HG02970 (cell line): ENCODE measurements around the gene DPYSL4.

Source experiments
- ATAC-seq: cut with Tn5 transposase; IDR thresholded peaks from one replicate; pipeline ENCODE4 v1.9.1; 2021; ENCODE audit warnings: mild to moderate bottlenecking, moderate library complexity, moderate number of reproducible peaks; ENCODE audit not compliant: unreplicated experiment, low FRiP score

DPYSL4 gene

DNA sequence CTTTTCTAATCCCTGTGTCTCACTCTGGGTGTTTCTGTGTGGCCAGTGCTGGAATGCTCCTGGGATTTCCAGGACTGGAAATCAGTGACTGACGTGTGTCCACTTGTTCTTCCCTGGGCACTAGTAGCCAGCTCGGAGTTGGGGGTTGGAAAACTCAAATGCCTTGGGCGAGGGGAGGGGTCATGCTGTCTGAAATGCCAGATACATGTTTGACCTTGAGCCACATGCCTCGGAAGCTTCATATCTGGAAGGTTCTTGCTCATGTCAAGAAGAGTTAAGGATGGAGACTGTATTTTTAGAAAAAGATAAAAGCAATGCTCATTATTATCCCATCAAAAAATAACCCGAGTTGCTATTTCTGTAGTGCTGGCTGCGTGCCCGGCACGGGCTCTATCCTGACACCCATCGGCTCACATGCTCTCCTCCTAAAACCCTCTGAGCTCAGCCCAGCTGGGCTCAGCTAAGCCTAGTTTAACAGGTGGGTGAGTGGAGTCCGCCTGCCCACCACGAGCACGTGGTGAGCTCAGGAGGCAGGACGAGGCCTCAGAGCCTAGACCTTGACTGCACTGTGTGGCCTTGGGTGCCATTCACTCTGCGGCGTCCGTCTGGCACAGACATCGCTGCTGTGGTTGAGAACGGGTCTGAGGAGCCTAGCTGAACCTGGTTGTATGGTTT, 6.4 kb downstream of the DPYSL4 start:
- ATAC-seq = no peak

DNA sequence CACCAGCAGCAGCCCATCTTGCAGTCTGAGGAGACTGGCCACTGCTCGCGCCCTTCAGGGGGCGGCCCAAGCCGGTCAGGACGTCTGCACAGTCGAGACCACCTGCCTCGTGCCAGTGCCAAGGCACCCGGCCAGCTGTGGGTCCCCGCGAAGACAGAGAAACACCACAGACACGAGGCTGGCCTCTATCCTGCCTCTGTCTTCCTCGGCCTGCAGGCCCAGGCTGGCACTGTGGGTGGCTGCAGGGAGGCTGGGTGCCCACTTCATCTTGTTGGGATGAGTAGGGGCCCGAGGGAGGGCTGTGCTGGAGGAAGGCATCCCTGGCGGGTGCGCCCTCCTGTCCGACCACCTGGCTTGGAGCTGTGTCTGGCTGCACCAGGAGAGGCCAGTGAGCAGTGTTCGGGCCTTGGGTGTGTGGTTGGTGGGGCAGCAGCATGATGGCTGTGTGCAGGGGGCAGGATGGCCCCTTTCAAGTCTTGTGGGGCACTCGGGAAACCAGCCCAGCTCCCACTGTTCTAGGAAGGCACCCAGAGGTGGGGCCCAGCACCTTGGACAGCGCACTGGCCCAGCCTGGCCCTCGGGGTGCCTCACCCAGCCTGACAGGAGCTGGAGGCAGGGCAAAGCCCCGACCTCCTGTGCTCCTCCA, 7.3 kb downstream of the DPYSL4 start:
- ATAC-seq = no peak

DNA sequence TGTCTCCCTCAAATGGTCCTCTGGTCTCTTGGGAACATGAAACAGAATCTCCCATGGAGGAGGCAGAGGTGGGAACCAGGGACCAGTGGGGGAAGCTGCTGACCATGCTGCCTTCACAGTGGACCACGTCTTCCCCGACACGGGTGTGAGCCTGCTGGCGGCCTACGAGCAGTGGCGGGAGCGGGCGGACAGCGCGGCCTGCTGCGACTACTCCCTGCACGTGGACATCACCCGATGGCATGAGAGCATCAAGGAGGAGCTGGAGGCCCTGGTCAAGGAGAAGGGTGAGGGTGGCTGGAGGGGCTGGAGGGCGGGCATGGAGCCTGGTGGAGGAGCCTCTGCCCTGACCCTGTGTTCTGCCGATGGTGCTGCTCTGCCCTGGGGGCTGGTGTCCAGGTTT, 8.0 kb downstream of the DPYSL4 start:
- no peak for ATAC-seq

DNA sequence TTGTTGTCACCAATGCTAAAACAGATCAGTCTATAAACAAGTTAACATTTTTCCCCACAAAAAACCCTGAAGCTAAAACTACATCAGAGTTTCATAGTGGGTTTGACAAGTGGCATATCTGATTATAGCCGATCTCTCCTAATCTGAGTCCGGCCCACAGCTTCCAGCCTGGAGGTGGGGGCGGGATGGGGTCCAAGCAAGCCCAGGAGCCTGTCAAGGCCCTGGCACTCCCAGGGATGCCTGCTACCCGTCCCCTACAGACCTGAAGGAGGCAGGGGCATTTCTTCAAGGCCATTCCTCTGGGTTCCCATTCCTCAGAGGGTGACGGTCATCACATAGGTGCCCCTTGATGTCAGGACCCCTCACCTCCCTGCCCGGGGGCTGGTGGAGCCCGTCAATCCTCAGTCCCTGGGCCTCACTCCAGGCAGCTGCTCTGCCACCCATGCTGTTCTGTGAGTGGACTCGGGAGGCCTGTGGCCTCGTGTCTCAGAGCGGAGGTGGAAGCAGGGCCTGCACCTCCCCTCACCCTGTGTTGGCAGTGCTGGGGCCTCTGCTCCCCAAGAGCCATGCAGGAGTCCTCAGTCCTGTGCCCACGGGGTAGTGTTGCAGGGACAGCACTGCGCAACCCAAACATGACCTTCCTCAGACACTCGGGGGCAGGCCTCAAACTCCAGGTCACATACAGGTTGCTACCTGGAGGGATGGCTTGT, 8.8 kb downstream of the DPYSL4 start:
- ATAC-seq = no peak

DNA sequence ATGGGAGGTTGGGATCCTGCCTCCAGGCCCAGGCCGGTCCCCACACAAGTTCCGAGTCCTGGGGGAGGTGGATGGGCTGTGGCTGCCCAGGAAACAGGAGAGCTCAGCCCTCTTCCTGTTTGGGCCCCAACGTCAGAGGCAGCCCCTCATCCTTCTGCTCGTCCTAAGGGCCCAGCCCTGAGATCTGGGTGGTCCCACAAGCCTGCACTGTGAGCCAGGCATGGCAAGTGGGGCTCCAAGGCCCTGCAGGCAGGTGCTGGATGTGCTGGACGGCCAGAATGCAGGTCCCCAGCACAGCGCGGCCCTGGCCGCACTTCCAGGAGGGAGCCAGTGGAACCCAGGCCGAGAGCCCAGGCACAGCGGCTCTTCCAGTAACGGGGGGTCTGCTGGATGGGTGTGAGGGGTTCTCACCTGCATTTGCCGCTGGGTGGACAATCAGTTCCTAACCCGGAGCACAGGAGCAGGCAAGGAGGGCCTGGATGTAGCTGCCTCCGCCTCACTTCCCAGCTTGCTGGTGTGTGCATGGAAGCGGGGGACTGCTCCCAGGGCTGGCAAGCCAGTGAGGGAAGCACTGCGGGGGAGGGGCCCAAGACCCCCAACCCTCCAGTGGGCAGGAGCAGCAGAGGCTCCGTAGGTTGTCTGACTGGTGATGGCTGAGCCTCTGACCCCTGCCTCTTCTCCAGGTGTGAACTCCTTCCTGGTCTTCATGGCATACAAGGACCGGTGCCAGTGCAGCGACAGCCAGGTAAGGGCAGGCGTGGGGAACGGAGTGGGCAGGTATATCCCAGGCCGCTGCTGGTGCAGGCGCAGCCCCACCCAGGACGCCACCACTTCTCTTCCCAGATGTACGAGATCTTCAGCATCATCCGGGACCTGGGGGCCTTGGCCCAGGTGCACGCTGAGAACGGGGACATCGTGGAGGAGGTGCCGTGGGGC, 9.7 kb downstream of the DPYSL4 start:
- ATAC-seq = no peak

DNA sequence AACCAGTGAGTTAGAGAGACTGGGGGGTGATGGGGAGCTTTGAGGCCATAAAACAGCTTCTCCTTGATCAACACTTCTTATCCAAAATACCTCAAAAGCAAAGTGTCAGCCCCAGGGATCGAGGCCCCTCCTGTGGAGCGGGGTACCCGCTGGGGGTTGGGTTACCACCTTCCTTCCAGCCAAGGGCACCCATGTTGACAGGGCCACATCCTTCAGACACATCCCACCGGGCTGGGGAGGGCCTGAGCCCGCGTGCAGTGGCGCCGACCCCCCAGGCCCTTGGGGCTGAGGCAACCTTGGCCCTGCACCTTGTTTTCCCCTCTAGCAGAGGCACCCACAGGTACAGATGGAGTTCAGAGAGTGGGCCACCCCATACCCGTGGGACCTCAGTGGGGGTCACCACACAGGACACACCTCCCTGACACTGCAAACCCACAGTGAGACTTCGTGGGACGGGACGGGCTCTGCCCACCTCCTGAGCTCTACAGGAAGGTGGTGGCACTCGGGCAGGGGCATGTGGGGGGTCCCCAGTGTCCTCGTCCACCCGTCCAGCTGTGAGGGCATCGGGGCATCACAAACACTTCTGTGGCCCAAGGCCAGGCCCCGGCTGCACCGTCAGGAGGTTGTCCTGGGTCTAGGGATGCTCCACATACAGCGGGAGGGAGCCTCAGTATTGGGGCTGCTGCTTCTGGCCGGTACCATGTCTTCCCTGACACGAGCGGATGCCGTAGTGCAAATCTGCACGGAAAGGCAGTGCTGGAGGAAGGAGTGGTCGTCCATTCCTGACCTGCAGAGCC, 10.7 kb downstream of the DPYSL4 start:
- ATAC-seq = no peak

DNA sequence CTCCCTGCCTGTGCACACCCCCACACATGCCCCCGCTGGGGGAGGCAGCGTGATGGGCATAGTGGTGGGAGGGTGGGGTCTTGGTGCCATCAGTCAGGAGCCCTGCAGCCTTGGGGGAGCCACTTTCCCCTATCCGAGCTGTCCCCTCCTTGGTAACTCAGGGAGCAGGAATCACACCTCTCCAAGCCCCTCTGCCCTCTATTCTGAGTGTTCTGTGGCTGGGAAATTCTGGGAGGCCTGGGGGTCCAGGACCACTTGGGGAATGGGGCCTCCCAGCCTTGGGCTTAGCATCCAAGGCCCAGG, 11.3 kb downstream of the DPYSL4 start:
- ATAC-seq = no peak

DNA sequence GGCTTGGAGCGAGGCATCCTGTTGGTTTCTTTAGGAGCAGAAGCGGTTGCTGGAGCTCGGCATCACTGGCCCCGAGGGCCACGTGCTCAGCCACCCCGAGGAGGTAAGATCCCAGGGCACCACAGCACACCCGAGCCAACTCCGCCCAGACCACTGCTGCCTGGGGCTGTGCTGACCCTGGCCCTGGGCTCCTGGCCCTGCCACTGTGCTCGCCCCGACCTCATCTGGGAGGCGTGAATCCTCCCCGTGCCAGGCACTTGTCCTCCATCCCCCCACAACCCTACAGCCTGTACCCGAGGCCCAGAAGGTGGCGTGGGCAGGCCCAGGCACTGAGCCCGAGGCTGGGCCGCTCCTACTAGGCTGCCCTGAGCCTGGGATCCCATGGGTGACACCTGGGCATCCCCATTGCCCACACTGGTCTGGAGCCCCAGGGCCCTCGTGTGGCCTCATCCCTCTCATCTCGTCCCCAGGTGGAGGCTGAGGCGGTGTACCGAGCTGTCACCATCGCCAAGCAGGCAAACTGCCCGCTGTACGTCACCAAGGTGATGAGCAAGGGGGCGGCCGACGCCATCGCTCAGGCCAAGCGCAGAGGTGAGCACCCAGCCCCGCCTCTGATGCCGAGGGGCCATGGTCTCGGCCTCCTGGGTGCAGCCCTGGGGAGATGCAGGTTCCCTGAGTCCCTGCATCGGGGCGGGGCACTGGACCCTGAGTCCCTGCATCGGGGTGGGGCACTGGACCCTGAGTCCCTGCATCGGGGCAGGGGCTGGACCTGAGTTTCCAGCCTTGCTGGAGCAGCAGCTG, 11.8 kb downstream of the DPYSL4 start:
- ATAC-seq = no peak

DNA sequence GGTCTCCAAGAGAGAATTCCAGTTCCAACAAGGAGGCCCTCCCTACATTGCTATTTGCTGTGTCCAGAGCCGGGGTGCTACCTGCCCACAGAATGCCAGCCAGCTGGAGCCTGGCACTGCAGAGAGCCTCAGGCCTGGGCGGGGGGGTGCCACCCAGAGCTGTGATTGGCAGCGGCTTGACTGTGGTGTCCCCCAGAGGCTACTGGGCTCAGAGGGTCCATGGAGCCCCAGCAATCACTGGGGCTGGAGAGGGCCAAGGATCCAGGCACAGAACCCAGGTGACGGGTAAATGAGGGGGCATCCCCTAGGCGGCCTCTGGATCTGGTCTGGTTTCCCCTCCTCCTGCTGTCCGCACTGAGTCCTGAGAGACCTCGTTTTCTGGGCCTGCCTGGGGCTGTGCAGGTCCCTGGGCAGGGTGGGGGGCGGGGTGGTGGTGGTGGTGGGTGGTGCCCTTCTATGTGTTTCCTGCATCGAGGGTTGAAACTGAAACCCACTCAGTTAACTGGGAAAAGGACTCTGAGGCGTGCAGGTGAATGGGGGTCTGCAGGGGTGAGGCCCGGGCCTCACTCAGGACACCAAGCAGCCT, 12.6 kb downstream of the DPYSL4 start:
- no peak for ATAC-seq

DNA sequence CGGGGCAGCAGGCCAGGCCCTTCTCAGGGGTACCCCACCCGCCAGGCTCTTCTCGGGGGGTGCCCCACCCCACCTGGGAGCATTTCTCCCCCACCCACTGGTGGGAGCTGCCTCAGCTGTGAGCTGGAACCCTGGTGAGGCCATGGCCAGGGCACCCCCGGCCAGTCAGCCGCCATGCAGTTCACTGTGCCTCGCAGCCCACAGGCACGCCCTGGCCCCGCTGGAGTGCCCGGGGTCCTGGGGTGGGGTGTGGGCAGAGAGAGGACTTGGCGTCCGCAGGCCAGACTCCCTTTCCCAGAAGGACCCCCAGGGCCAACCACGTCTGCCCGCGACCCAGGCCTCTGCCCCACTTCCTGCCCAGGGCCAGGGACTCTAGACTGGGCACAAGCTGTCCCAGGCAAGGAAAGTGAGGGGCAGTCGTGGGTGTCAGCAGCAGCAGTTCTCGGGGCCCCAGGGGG, 13.1 kb downstream of the DPYSL4 start:
- no peak for ATAC-seq

DNA sequence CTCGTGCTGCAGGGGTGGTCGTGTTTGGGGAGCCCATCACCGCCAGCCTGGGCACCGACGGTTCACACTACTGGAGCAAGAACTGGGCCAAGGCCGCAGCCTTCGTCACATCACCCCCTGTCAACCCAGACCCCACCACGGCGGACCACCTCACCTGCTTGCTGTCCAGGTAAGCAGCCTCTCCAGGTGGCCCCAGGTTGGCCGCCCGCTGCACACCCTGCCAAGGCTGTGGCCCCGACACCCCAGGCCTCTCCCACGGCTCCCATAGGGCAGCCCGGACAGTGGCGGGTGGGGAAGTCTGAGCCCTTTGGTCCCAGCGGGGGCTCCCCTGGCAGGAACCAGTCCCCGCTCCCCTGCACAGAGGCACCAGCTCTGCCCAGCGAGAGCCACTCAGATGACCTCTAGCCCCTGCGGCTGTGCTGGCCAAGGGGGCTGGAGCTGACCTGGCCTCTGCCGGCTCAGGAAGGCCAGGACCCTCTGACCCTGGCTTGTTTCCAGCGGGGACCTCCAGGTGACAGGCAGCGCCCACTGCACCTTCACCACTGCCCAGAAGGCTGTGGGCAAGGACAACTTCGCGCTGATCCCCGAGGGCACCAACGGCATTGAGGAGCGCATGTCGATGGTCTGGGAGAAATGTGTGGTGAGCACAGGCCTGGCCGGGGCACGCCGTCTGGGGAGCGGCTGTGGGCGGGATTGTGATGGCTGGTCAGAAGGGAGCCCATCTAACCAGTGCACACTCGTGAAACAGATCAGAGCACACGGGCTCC, 13.8 kb downstream of the DPYSL4 start:
- ATAC-seq = no peak

DNA sequence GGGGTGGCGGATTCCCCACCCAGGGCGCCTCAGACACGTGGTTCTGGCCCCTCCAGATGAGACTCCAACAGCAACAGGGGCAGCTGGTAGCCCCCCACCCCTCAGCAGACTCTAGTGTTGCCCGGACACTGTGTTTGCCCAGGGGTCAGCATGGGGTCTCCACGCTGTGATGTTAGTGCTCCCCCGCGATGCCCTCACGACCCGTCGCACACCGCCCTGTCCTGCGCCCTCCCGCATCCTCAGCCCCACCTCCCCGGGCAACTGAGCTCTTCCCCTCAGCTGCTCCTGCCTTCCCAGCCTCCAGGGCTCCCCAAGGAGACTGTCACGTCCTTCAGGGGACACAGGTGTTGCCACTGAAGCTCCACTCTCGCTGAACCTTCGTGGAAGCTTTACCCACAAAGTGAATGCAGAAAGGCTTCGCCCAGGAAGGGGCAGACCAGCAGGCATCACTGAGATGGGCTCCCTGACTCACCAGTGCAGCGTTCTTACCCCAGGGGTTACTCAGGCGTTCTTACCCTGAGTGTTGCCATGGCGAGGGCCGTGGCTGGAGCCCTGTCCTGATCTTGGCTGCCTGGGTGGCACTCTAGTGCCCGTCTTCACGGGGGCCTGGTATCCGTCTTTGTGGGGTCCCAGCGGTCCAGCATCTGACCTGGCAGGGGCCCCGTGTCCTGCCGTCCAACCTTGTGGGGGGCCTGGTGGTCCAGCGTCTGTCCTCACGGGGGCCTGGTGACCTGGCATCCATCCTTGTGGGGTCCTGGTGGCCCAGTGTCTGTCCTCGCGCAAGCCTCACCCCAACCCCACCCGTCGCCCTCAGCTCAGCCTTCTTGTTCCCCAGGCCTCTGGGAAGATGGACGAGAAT, 14.6 kb downstream of the DPYSL4 start:
- no peak for ATAC-seq

DNA sequence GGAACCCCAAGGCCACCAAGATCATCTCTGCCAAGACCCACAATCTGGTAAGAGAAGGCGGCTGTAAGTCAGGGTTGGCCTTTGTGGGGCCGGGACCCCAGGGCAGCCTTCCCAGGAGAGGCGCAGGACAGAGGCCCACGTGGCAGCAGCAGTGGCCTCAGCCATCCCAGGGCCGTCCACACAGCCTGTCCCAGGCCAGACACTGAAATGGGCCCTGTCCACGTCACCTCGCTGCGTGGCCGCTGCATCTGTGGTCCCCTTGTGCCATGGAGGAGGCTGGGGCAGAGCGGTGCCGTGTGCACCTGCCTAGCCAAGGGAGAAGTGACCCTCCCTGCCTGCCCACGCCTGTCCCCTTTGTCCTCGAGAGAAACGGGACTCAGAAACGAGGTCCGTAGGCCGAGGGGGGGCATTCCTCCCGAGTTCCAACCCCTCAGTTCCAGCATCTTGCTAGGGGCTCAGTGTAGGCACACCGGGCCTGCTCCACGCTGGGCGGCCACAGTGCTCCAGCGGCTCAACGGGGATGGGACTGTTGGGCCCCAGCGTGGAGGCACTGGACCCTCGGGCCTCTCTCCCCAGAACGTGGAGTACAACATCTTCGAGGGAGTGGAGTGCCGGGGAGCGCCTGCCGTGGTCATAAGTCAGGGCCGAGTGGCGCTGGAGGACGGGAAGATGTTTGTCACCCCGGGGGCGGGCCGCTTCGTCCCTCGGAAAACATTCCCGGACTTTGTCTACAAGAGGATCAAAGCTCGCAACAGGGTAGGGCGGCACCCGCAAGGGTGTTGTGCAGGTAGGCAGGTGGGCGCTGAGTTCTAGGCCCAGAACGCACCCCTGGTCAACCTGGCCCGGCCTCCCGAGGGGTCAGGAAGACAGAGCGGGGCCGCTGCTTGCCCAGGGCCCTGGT, 15.6 kb downstream of the DPYSL4 start:
- no peak for ATAC-seq

DNA sequence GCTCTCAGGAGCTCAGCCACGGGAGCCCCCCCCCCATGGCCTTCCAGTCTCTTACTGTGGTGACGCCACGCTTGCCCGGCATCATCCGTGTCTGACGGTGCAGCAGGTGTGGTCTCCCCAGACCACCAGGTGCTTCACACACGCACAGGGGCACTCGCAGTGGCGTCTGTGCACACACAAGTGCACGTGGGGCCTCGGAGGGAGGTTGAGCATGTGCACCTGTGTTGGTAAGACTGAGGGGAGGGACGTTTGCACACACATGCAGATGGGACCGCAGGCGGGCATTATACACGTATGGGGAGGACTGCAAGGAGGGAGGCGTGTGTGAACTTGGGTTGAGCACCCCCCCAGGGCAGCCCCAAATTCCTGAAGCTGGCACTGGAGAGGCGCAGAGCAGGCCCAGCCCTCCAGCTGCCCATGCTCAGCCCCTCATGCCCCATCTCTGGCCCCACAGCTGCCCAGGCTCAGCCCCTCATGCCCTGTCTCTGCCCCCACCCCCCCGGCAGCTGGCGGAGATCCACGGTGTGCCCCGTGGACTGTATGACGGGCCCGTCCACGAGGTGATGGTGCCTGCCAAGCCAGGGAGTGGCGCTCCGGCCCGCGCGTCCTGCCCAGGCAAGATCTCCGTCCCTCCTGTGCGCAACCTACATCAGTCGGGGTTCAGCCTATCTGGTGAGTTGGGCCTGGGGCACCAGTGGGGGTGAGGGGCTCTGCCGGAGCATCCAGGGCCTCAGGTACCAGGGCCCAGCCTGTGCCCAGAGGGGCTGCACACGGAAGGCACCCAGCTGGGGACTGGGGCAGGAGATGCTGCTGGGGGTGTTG, 16.7 kb downstream of the DPYSL4 start:
- ATAC-seq = no peak

DNA sequence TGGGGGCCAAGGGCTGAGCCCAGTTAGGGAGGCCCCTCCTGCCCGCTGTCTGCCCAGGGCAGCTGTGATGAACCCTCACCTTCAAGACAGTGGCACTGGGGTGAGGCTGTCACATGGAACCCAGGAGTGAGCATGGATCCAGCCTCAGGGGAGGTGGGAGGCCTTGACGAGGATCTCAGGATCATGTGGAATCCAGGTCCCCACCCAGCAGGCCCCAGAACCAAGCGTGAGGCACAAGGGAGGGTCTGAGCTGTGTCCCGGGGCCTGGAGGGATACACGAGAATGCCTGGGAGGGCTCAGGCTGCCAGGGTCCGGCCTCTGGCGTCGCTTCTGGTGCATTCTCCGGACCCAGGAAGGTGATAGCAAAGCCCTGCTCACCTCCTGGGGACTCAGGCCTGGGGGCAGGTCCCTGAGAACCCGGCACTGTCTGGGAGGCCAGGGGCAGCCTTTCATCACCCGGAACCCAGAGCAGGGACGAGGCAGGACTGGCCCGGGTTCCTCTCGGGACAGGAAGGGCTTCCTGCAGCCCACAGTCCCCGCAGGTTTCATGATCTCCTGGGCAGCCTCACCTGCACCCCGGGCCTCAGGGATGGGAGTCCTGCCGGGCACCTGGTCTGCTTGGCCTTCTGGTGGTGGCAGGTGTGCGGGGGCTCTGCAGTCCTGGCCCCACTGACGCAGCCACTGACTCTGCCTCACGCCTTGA, 17.5 kb downstream of the DPYSL4 start:
- ATAC-seq = no peak
